Measurements from ENCODE around the gene DEPDC5. TPM values are rescaled to one million over a fixed set of nuclear protein-coding genes. Genes with fewer than 3 reads are reported as not detected.

The DEPDC5 gene
- total and polyA plus RNA-seq, 9 of the 15 experiments (the other 6 are each of a cell fraction or from before 2014, with no cell fraction given): 2.3 to 12.3 (median 10.7) TPM

GRCh38 chr22:31876156-31876920 is 122.5 kb downstream of the DEPDC5 start:
- H3K27ac ChIP-seq (ENCODE audit: extremely low read depth, low read depth, low read length): no peak overlapping the region
- TF ChIP-seq TCF3 (CRISPR knock-in tag; IDR thresholded peaks at IDR 0.05) (0 out of 2 replicates have a peak, but pooled peaks have one; percentile 7), ZBTB1 (CRISPR knock-in tag; IDR thresholded peaks at IDR 0.05; ENCODE audit: borderline replicate concordance, low read depth) (no peak), POLR2AphosphoS2 (IDR thresholded peaks at IDR 0.05; ENCODE audit: low read length) (no peak)
- H3K36me3 ChIP-seq (ENCODE audit: control insufficient read depth, insufficient read depth, low read length): peaks cover 17% of the 10 kb centered on the region; the same call in 2 of the 3 replicates
- ATAC-seq (no peak), DNase-seq (ENCODE audit: extremely low read depth in 1 of 4, low spot score in 3 of 4) (no peak), FAIRE-seq (no peak)
- BruUV-seq (replicated peaks): no TSS peak
- H3K9ac ChIP-seq (ENCODE audit: insufficient read depth in 1 of 2, low read depth in 2 of 2, low read length in 2 of 2): peak overlapping the region in 1 of 2 experiments; percentile 43; a peak in 1 of 4 replicates
- no peaks in the 10 kb centered on the region for H3K9me1 ChIP-seq (ENCODE audit: control insufficient read depth, insufficient read depth, low read length)
- no peaks in the 10 kb centered on the region for H3K79me2 ChIP-seq (ENCODE audit: control insufficient read depth, insufficient read depth, low read length)
- H3K4me1 ChIP-seq (replicated peaks in 1 of 2; ENCODE audit: control insufficient read depth in 2 of 2, insufficient read depth in 2 of 2, low read length in 2 of 2): peaks cover 5 to 9% of the 10 kb centered on the region in 2 experiments; a peak in 3 of 5 replicates
- intact Hi-C loops (cut with micrococcal nuclease): loop anchor here (10.0 kb wide), 1 partner anchor 212 kb away; the partner anchor contains the start of gene PISD
- WGBS (ENCODE audit: insufficient coverage, low coverage, missing lambda C conversion rate): 82% methylated on average over 12 of the region's 12 CpGs
- H3K9me3 ChIP-seq (replicated peaks; ENCODE audit: control insufficient read depth, insufficient read depth, low read depth, low read length): no peaks in the 10 kb centered on the region
- H3K4me3 ChIP-seq: no peak overlapping the region
- in situ Hi-C loops (cut with MboI): no loop called here
- H2AFZ ChIP-seq (ENCODE audit: low read depth, low read length): no peak overlapping the region
- CTCF ChIA-PET (ENCODE audit: low intra/inter-chr PET ratio): no interaction called here
- no peaks in the 10 kb centered on the region for H3K27me3 ChIP-seq (ENCODE audit: control insufficient read depth in 2 of 2, insufficient read depth in 2 of 2, low read length in 2 of 2)
- H3K4me2 ChIP-seq (ENCODE audit: insufficient read depth, low read length): no peak overlapping the region
- POLR2A ChIA-PET: interaction anchor here (0.8 to 1.6 kb wide), 4 partner anchors 9 to 70 kb away, joined by 3 to 5 read pairs (median 4); no protein-coding TSS in a partner anchor
- no peaks in the 10 kb centered on the region for H4K20me1 ChIP-seq (replicated peaks; ENCODE audit: control insufficient read depth, insufficient read depth, low read length)

- Histone ChIP-seq H3K4me1 (replicated peaks in 1 of 2; ENCODE audit: control insufficient read depth in 2 of 2, insufficient read depth in 2 of 2, low read length in 2 of 2) (peaks cover 4 to 9% of the 10 kb centered on the region in 2 experiments; a peak in 3 of 5 replicates), H2AFZ (ENCODE audit: low read depth, low read length) (no peak overlapping the region), H3K9me1 (ENCODE audit: control insufficient read depth, insufficient read depth, low read length) (no peaks in the 10 kb centered on the region), H3K9ac (ENCODE audit: insufficient read depth in 1 of 2, low read depth in 2 of 2, low read length in 2 of 2) (no peak overlapping the region), H3K4me2 (ENCODE audit: insufficient read depth, low read length) (no peak overlapping the region), H3K79me2 (ENCODE audit: control insufficient read depth, insufficient read depth, low read length) (no peaks in the 10 kb centered on the region), H4K20me1 (replicated peaks; ENCODE audit: control insufficient read depth, insufficient read depth, low read length) (no peaks in the 10 kb centered on the region), H3K36me3 (ENCODE audit: control insufficient read depth, insufficient read depth, low read length) (peaks cover 5% of the 10 kb centered on the region; the same call in 2 of the 3 replicates), H3K4me3 (no peak overlapping the region), H3K27ac (ENCODE audit: extremely low read depth, low read depth, low read length) (no peak overlapping the region), H3K9me3 (replicated peaks; ENCODE audit: control insufficient read depth, insufficient read depth, low read depth, low read length) (no peaks in the 10 kb centered on the region), H3K27me3 (ENCODE audit: control insufficient read depth in 2 of 2, insufficient read depth in 2 of 2, low read length in 2 of 2) (no peaks in the 10 kb centered on the region)
- no peak for DNase-seq (ENCODE audit: extremely low read depth in 1 of 4, low spot score in 3 of 4)
- ChIA-PET CTCF (ENCODE audit: low intra/inter-chr PET ratio) (no interaction called here), POLR2A (interaction anchor here (0.7 kb wide), 1 partner anchor 200 kb away, joined by 3 read pairs; no protein-coding TSS in a partner anchor)
- in situ Hi-C loops (cut with MboI) (no loop called here), intact Hi-C loops (cut with micrococcal nuclease) (loop anchor here (10.0 kb wide), 1 partner anchor 215 kb away; the partner anchor contains the start of gene PISD)
- no peak for FAIRE-seq
- no TSS peak for BruUV-seq (replicated peaks)
- 91% methylated on average over 14 of the region's 14 CpGs for WGBS (ENCODE audit: insufficient coverage, low coverage, missing lambda C conversion rate)
- no peak for ATAC-seq
- no peak for TF ChIP-seq MECOM (CRISPR knock-in tag; IDR thresholded peaks at IDR 0.05)
- no peak for TF ChIP-seq KAT7 (CRISPR knock-in tag; IDR thresholded peaks at IDR 0.05; ENCODE audit: borderline replicate concordance)
- TF ChIP-seq THRB (CRISPR knock-in tag; conservative IDR thresholded peaks at IDR 0.05): no peak
- TF ChIP-seq BRCA1 (IDR thresholded peaks at IDR 0.05): no peak
- no peak for TF ChIP-seq BRCA1 (CRISPR knock-in tag; IDR thresholded peaks at IDR 0.05)
- no peak for TF ChIP-seq TGIF2 (CRISPR knock-in tag; IDR thresholded peaks at IDR 0.05)
- TF ChIP-seq STAT5A (IDR thresholded peaks at IDR 0.05; ENCODE audit: borderline replicate concordance, low read length): no peak
- TF ChIP-seq ZNF311 (CRISPR knock-in tag; IDR thresholded peaks at IDR 0.05): no peak
- TF ChIP-seq KDM1A (IDR thresholded peaks at IDR 0.05): no peak
- no peak for TF ChIP-seq ZNF23 (CRISPR knock-in tag; IDR thresholded peaks at IDR 0.05)
Measured at GRCh38 chr22:31879585-31879984, 125.8 kb downstream of the DEPDC5 start.

Data from K562 (cell line).